H9 (cell line): ENCODE data around the gene LHCGR. TPM values are rescaled to one million over a fixed set of nuclear protein-coding genes. Genes with fewer than 3 reads are reported as not detected.

Source experiments
- DNase-seq: peaks from one replicate; pipeline ENCODE4 v3.0.0-alpha.2; 2017
- H2AFZ ChIP-seq: one replicate; pipeline ENCODE4 v1.6.1; 2013; ENCODE audit warnings: mild to moderate bottlenecking, low read length, control low read depth, moderate library complexity
- H2AK5ac ChIP-seq: 2 replicates; pipeline ENCODE4 v1.6.1; 2013; ENCODE audit warnings: low read length, control low read depth, mixed read lengths; ENCODE audit not compliant: insufficient read length
- H2BK120ac ChIP-seq: one replicate; pipeline ENCODE4 v1.6.1; 2013; ENCODE audit warnings: low read depth, mild to moderate bottlenecking, low read length, control low read depth, inconsistent platforms; ENCODE audit not compliant: poor library complexity, severe bottlenecking
- H2BK12ac ChIP-seq: 2 replicates; pipeline ENCODE4 v1.6.1; 2013; ENCODE audit warnings: low read length, control low read depth, mixed read lengths, low read depth; ENCODE audit not compliant: insufficient read length
- H2BK15ac ChIP-seq: 2 replicates; pipeline ENCODE4 v1.6.1; 2013; ENCODE audit warnings: low read depth, low read length, control low read depth
- H2BK20ac ChIP-seq: one replicate; pipeline ENCODE4 v1.6.1; 2013; ENCODE audit warnings: low read depth, mild to moderate bottlenecking, low read length, control low read depth, inconsistent platforms; ENCODE audit not compliant: poor library complexity, severe bottlenecking
- H2BK5ac ChIP-seq: 2 replicates; pipeline ENCODE4 v1.6.1; 2013; ENCODE audit warnings: low read length, control low read depth, mixed read lengths; ENCODE audit not compliant: insufficient read length
- H3K14ac ChIP-seq: 2 replicates; pipeline ENCODE4 v1.6.1; 2013; ENCODE audit warnings: low read length, control low read depth; ENCODE audit not compliant: insufficient read depth
- H3K18ac ChIP-seq: 2 replicates; pipeline ENCODE4 v1.6.1; 2013; ENCODE audit warnings: low read depth, mild to moderate bottlenecking, mixed read lengths, low read length, control low read depth; ENCODE audit not compliant: insufficient read length
- H3K23ac ChIP-seq: 2 replicates; pipeline ENCODE4 v1.6.1; 2013; ENCODE audit warnings: low read length, control low read depth, mixed read lengths, low read depth; ENCODE audit not compliant: insufficient read length
- H3K23me2 ChIP-seq: 2 replicates; pipeline ENCODE4 v1.6.1; 2013; ENCODE audit warnings: low read depth, mild to moderate bottlenecking, mixed read lengths, low read length, control low read depth; ENCODE audit not compliant: insufficient read length, poor library complexity, severe bottlenecking
- H3K27ac ChIP-seq: 2 replicates; pipeline ENCODE4 v1.5.1; 2013; ENCODE audit warnings: low read length, control low read depth, mixed read lengths, low read depth; ENCODE audit not compliant: insufficient read length
- H3K27me3 ChIP-seq: 2 replicates; pipeline ENCODE4 v1.6.1; 2013; ENCODE audit warnings: low read length, control low read depth, inconsistent platforms; ENCODE audit not compliant: insufficient read depth
- H3K4ac ChIP-seq: 2 replicates; pipeline ENCODE4 v1.6.1; 2013; ENCODE audit warnings: low read depth, mild to moderate bottlenecking, control low read depth, inconsistent platforms, low read length, moderate library complexity
- H3K4me1 ChIP-seq: 2 replicates; pipeline ENCODE4 v1.6.1; 2013; ENCODE audit warnings: low read length, control low read depth, inconsistent platforms; ENCODE audit not compliant: insufficient read depth
- H3K4me2 ChIP-seq: 2 replicates; pipeline ENCODE4 v1.6.1; 2013; ENCODE audit warnings: low read length, control low read depth, mixed read lengths; ENCODE audit not compliant: insufficient read length, insufficient read depth
- H3K56ac ChIP-seq: 2 replicates; pipeline ENCODE4 v1.6.1; 2013; ENCODE audit warnings: low read depth, mild to moderate bottlenecking, mixed read lengths, low read length, control low read depth; ENCODE audit not compliant: insufficient read length
- H3K79me1 ChIP-seq: 2 replicates; pipeline ENCODE4 v1.6.1; 2013; ENCODE audit warnings: low read depth, mild to moderate bottlenecking, moderate library complexity, low read length, control low read depth, inconsistent platforms; ENCODE audit not compliant: insufficient read depth, poor library complexity, severe bottlenecking
- H3K79me2 ChIP-seq: 2 replicates; pipeline ENCODE4 v1.6.1; 2013; ENCODE audit warnings: low read length, control low read depth, inconsistent platforms; ENCODE audit not compliant: insufficient read depth
- H3K9ac ChIP-seq: 2 replicates; pipeline ENCODE4 v1.6.1; 2013; ENCODE audit warnings: low read length, control low read depth, mixed read lengths; ENCODE audit not compliant: insufficient read length; ENCODE audit errors: extremely low read depth
- H3K9me3 ChIP-seq: one replicate; pipeline ENCODE4 v1.6.1; 2013; ENCODE audit warnings: low read depth, low read length, inconsistent platforms; ENCODE audit not compliant: control insufficient read depth
- H3T11ph ChIP-seq: one replicate; pipeline ENCODE4 v1.6.1; 2013; ENCODE audit warnings: mild to moderate bottlenecking, low read length, control low read depth, inconsistent platforms
- H4K20me1 ChIP-seq: one replicate; pipeline ENCODE4 v1.6.1; 2013; ENCODE audit not compliant: control insufficient read depth, insufficient read length, insufficient read depth
- H4K5ac ChIP-seq: 2 replicates; pipeline ENCODE4 v1.6.1; 2013; ENCODE audit warnings: low read depth, mild to moderate bottlenecking, mixed read lengths, low read length, control low read depth; ENCODE audit not compliant: insufficient read length
- H4K8ac ChIP-seq: replicated peaks from 2 replicates; pipeline ENCODE4 v1.6.1; 2013; ENCODE audit warnings: low read length, control low read depth, mixed read lengths, low read depth; ENCODE audit not compliant: insufficient read length
- H4K91ac ChIP-seq: 2 replicates; pipeline ENCODE4 v1.6.1; 2013; ENCODE audit warnings: low read depth, mild to moderate bottlenecking, moderate library complexity, mixed read lengths, low read length, control low read depth; ENCODE audit not compliant: insufficient read length
- H3K27ac Mint-ChIP-seq, 3 experiments: 2 replicates in 2 of 3; 3 replicates in 1 of 3; pipeline ENCODE4 v1.8.0; 2020 to 2021; ENCODE audit warnings: mixed read lengths in 3 of 3, mild to moderate bottlenecking in 1 of 3, moderate library complexity in 1 of 3
- H3K27me3 Mint-ChIP-seq: 2 replicates; pipeline ENCODE4 v1.8.0; 2021; ENCODE audit warnings: low read depth, mild to moderate bottlenecking, moderate library complexity, mixed read lengths
- H3K36me3 Mint-ChIP-seq, 3 experiments: 2 replicates in 2 of 3; 3 replicates in 1 of 3; pipeline ENCODE4 v1.8.0; 2020 to 2021; ENCODE audit warnings: low read depth in 3 of 3, mixed read lengths in 3 of 3; ENCODE audit not compliant: insufficient read depth in 1 of 3
- H3K4me1 Mint-ChIP-seq, 2 experiments: 2 replicates each; pipeline ENCODE4 v1.8.0; 2020; ENCODE audit warnings: mixed read lengths in 2 of 2
- H3K4me3 Mint-ChIP-seq, 2 experiments: 2 replicates in 1 of 2; 3 replicates in 1 of 2; pipeline ENCODE4 v1.8.0; 2020 to 2021; ENCODE audit warnings: mild to moderate bottlenecking in 2 of 2, mixed read lengths in 2 of 2, moderate library complexity in 1 of 2
- H3K9me3 Mint-ChIP-seq, 2 experiments: 2 replicates in 1 of 2; 3 replicates in 1 of 2; pipeline ENCODE4 v1.8.0; 2020; ENCODE audit warnings: mild to moderate bottlenecking in 2 of 2, mixed read lengths in 2 of 2, moderate library complexity in 1 of 2
- CTCF ChIP-seq: fragments of 200-600 bp; sonication (generic); conservative IDR thresholded peaks from 3 replicates; pipeline ENCODE4 v1.8.0; 2021; ENCODE audit warnings: antibody characterized with exemption, mild to moderate bottlenecking
- WGBS: extraction: QIAGEN DNeasy Blood & Tissue Kit; methylation state at CpG from one replicate; pipeline ENCODE4 v1.1.7; 2013; ENCODE audit warnings: missing lambda C conversion rate, low lambda C conversion rate, mixed read lengths; ENCODE audit not compliant: insufficient read length; ENCODE audit errors: extremely low coverage; 5-methylcytosine and 5-hydroxymethylcytosine counted together
- total RNA-seq: library from RNA; stranded (reverse); gene quantifications from 2 replicates; pipeline ENCODE4 v1.2.1, GENCODE V29; 2021

Gene LHCGR
- total RNA-seq, 1 experiment from 2014 or later: 0.44 TPM

- Histone ChIP-seq H2AFZ (no peak overlapping the region), H3K23ac (no peak overlapping the region), H3K18ac (no peak overlapping the region), H4K20me1 (no peaks in the 10 kb centered on the region), H3K79me2 (no peaks in the 10 kb centered on the region), H3K14ac (no peak overlapping the region), H4K5ac (no peak overlapping the region), H2BK12ac (no peak overlapping the region), H3K4me1 (peaks cover 4% of the 10 kb centered on the region; the same call in 1 of the 2 replicates), H3K9me3 (no peaks in the 10 kb centered on the region), H2BK120ac (no peak overlapping the region), H3K27ac (no peak overlapping the region), H2BK15ac (no peak overlapping the region), H3K56ac (no peak overlapping the region), H2AK5ac (no peak overlapping the region), H3K4me2 (no peak overlapping the region), H2BK20ac (no peak overlapping the region), H3K23me2 (no peaks in the 10 kb centered on the region), H3K27me3 (no peaks in the 10 kb centered on the region), H3K9ac (no peak overlapping the region), H3T11ph (no peak overlapping the region), H4K8ac (no peak overlapping the region), H3K4ac (no peak overlapping the region), H3K79me1 (no peaks in the 10 kb centered on the region), H2BK5ac (no peak overlapping the region), H4K91ac (no peak overlapping the region)
- Mint-ChIP-seq H3K4me3 (no peak overlapping the region), H3K27ac (no peak overlapping the region), H3K36me3 (no peaks in the 10 kb centered on the region), H3K27me3 (no peaks in the 10 kb centered on the region), H3K4me1 (peaks cover 30 to 33% of the 10 kb centered on the region in 2 experiments), H3K9me3 (no peaks in the 10 kb centered on the region; a peak in 1 of 5 replicates)
- no peak for TF ChIP-seq CTCF
- no peak for DNase-seq
- no CpG with 5 or more reads among the region's 2 CpGs for WGBS
Measured at GRCh38 chr2:48795065-48795464, 39.5 kb upstream of the LHCGR start.
